ENCODE results near the gene APMAP.

The APMAP gene

DNA sequence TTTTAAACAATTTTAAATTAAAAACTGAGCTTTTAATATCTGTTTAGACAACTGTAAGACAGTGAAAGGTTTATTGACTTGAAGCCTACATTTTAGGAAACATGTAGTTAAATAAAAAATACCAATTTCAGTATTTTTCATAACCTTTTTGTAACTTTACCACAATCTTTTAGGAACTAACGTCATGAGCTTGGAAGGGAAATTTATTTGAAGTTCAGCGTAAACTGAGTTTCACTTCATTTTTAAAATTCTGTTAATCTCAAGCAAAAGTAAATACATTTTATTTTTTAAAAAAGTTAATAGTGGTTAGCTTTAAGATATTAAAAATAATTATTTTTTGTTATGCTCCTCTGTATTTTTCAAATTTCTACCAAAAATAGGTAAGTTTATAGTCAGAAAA, 38.0 kb downstream of the APMAP start:
- TF ChIP-seq GATA3 (IDR thresholded peaks at IDR 0.05; ENCODE audit: low read depth, low read length) (no peak), GATA2 (IDR thresholded peaks at IDR 0.05; ENCODE audit: low read depth, low read length) (no peak)

DNA sequence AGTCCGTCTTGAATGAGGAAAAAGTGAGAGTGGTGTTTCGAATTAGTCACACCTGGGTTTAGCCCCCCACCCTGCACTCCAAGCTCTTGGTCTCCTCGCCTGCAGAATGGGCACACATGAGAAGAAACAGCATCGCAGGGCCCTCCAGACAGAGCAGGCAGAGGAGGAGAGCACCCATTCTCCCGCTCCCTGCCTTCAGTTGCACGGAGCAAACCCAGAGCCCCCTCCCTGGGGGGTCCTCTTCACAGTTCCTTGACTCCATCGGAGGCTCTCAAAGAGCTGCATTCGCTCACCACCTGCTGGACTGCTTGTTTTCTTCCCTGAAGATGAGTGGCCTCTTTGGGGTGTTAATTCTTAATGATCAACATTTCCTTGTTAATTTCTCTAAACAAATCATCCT, 38.4 kb downstream of the APMAP start:
- TF ChIP-seq GATA2 (IDR thresholded peaks at IDR 0.05; ENCODE audit: low read depth, low read length) (no peak), GATA3 (IDR thresholded peaks at IDR 0.05; ENCODE audit: low read depth, low read length) (no peak)

DNA sequence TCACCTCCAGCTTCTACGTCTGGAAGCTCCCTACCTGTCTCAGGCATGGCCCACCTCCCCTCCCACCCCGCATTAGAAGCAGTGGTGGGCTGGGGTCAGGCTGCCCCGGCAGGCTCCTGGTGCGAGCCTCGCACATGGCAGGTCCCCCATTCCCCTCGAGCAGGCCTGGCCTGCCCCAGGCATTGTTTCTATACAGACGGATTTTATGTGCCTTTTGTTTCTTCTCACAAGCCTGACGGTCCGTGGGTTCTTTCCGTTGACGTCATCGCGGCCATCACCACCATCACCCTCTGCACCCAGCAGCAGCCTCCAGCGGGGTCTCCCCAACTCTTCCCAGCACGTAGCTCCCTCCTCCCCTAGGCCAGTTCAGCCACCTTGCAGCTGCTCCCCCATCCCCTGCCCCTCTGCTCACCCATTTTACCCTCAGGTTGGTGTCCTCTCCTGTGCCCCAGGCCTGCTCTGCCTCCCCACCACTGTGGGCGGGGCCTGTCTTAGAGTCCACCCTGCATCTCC, 38.9 kb downstream of the APMAP start:
- TF ChIP-seq GATA2 (IDR thresholded peaks at IDR 0.05; ENCODE audit: low read depth, low read length) (no peak), GATA3 (IDR thresholded peaks at IDR 0.05; ENCODE audit: low read depth, low read length) (no peak)

DNA sequence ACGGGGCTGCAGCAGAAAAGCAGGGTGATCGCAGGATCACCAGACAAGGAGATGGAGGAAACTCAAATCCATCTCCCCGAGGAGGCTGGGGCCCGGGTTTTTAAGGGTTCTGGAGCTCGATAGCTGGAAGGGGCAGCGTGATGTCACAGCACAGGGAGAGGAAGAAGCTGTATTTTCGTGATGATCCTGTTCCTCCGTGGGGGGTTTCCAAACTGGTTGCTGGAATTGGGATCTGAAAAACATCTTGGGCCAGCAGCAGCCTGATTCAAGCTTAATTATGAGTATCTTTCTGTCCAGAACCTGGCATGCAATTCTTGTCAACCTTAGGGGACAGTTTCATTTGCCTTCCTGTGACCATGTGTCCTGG, 39.4 kb downstream of the APMAP start:
- TF ChIP-seq GATA2 (IDR thresholded peaks at IDR 0.05; ENCODE audit: low read depth, low read length) (no peak), GATA3 (IDR thresholded peaks at IDR 0.05; ENCODE audit: low read depth, low read length) (no peak)

DNA sequence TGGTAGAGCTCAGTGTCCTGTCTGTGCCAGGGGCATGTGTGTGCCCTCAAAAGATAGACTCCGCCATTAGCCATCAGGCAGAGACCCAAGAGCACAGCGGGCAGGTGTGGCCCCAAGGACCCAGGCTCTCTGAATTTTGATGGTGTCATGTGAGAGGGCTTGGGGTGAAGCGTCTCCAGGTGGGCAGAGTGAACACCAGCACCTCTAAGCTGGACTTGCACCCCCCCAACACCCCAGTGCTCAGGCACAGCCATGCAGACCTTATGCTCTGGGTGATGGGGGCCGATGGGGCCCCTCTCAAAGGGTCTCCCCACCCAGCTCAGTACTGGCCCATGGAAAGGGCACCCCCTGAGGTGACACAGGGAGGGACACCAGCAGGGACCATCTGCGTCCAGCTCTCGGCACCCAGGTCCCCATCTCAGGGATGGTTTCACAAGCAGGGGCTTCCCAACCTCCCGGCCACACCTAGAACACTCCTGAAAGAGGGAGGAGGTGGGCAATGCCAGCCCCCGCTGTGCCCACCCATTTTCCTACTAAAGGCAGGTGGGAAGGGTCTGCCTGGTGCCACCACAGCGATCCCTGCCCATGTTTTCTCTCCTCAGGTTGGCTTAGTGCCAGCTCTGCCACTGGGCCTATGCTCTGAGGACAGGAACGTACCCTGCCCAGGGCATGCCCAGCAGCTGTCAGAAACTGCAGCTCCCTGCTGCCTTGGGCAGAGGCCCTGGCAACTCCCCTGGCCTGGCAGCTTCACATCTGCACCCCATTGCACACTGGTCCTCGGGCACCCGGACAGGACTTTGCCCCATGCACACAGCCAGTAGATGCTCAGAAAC, 40.0 kb downstream of the APMAP start:
- TF ChIP-seq GATA3 (IDR thresholded peaks at IDR 0.05; ENCODE audit: low read depth, low read length) (no peak), GATA2 (IDR thresholded peaks at IDR 0.05; ENCODE audit: low read depth, low read length) (no peak)

DNA sequence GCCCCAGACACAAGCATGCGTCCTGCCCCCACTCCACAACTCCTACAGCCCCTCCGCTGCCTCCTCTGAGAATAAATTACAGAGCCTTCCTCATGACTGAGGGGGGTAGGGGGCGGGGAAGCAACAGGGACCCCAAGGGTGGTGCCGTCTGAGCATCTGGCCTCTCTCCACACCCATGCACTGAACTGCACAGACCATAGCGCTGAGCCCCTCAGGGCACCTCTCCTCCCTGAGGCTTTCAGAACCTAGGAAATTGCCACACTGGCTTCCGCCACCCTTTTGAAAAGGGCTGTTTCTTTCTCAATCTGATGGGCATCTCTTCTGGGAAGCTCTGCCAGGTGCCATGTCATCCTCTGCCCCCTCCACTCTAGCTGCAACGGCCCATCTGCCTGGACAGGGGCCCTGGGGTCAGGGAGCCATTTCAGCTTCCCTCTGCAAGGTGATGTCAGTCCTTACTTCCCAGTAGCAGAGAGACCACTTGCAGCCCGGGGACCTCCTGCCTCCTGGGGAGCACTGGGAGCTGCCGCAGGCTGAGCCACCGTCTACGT, 40.9 kb downstream of the APMAP start:
- TF ChIP-seq GATA3 (IDR thresholded peaks at IDR 0.05; ENCODE audit: low read depth, low read length) (no peak), GATA2 (IDR thresholded peaks at IDR 0.05; ENCODE audit: low read depth, low read length) (no peak)

DNA sequence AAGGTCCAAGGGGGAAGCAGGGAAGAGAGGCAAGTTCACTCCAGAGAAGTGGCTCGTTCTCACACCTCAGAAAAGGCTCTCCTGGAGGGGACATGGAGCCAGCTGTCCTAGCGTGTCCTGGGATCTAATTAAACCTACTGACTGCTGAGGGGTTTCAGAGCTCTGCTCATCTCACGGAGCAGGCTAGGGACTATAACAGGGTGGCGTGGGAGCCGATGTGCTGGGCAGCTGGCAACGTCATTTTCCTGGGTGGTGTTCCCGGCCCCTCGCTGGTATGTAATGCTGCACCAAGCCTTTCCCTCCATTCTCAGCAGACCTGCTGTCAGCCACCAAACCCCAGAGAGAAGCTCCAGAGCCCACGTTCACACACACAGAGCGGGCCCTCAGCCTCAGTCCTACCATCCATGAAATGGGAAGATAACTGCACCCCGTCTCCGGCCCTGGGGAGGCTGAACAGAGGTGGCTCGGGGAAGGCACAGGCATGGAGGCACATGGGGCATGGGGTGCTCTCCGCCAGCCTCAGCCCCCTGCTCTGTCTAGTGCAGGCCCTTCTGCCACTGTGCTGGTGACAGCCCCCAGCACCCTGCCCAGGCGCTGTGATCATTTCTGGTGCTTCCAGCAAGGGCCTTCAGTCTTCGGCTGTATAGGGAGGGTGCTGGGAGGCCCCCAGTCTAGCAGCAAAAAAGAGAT, 41.6 kb downstream of the APMAP start:
- no peak for TF ChIP-seq GATA2 (IDR thresholded peaks at IDR 0.05; ENCODE audit: low read depth, low read length)
- TF ChIP-seq GATA3 (IDR thresholded peaks at IDR 0.05; ENCODE audit: low read depth, low read length), result no peak

DNA sequence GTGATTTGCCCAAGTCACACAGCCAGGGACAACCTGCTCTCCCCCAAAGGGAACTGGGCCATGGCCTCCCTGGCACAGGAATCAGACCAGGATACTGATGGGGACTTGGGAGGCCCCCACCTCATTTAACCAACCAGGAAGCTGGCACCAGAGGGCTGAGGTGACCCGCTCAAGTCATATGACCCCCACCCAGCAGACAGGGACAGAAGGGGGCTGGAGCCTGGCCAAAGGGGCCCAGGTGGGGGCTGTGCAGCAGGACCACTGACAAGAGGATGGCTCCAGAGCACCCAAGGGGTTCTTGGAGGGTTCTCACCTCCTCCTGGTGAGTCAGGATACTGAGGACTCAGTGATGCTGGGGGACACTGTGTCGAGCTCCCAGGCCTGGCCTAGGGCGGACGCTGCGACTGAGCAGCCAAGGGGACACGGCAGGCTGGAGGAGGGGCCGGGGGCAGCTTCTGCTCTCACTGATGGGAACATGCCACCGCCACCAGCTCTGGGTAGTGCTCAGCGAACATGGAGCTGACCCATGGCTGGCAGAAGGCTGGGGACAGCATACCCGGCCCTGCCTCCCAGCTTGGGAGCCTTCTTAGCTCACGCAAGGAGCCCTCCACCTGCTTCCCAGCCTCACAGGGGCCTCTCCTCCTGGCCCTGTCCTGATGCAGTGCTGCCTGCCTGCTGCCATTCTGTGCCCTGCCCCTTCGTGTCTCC, 42.3 kb downstream of the APMAP start:
- TF ChIP-seq GATA3 (IDR thresholded peaks at IDR 0.05; ENCODE audit: low read depth, low read length) (no peak), GATA2 (IDR thresholded peaks at IDR 0.05; ENCODE audit: low read depth, low read length) (no peak)

DNA sequence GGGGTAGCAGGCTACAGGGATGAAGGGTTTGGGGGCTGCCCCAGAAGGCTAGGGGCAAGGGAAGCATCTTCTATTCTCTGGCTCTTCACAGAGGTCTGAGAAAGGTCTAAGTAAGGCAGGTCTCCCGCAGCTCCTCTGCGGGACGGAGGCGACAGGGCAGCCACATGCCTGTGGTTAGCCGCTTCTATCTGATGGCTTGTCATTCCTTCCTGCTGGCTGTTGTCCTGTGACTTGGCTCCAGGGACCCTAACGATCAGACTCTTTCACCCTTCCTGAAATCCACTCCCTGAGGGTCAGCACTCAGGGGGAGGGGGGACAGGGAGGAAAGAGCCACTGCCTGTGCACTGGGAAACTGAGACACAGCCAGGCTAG, 42.8 kb downstream of the APMAP start:
- no peak for TF ChIP-seq GATA3 (IDR thresholded peaks at IDR 0.05; ENCODE audit: low read depth, low read length)
- no peak for TF ChIP-seq GATA2 (IDR thresholded peaks at IDR 0.05; ENCODE audit: low read depth, low read length)

DNA sequence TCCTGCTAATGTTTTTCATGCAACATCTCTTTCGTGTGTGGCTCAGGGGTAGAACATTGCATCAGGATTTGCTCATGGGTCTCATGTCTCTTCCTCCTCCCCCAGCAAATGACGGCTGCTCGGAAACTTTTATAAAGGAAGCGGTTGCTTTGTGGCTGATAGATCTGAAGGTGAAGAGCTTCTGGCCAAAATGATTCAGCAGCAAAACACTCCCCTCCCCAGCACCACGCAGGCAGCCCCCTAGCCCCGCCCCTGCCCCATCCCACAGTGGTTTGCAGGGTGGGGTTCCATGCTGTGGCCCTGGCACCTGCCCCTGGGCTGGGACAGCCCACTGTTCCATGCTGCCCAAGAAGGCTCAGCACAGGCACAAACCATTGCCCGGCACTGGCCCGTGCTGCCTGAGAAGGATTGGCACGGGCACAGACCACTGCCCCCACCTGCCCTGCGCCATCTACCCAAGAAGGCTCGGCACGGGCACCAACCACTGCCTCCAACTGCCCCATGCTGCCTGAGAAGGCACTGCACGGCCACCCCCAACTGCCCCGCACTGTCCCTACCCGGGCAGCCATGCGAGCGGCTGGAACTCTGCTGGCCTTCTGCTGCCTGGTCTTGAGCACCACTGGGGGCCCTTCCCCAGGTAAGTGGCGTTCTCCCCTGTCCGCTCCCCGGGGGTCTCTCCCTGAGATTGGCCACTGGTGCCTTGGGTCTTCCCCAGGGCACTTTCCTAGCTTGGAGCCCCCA, 43.4 kb downstream of the APMAP start, which contains the start of gene CST7:
TSS of gene CST7 (plus strand) at position 331 of the 741 bp plus-strand sequence. CDS start at position 568, 237 bp downstream.
- TF ChIP-seq GATA2 (IDR thresholded peaks at IDR 0.05; ENCODE audit: low read depth, low read length) (no peak), GATA3 (IDR thresholded peaks at IDR 0.05; ENCODE audit: low read depth, low read length) (no peak)

DNA sequence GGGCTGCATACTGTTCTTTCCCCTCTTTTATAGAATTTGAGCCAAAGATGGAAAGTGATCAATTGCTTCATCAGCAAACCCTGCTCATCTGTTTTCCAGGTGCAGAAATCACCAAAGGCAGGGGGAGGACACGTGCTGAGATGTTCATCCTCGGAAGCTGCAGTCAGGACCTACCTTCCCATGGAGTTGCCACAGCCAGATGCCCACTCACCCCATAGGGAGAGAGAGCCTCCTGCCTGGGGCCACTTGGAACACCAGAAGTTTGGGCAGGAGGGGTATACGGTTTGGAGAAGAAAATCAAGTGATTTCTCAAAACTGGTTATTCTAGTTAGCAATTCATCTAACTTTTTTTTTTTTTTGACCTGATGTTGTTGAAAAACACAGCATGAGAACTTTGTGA, 48.8 kb downstream of the APMAP start:
- TF ChIP-seq GATA3 (IDR thresholded peaks at IDR 0.05; ENCODE audit: low read depth, low read length), result no peak
- TF ChIP-seq GATA2 (IDR thresholded peaks at IDR 0.05; ENCODE audit: low read depth, low read length), result no peak

DNA sequence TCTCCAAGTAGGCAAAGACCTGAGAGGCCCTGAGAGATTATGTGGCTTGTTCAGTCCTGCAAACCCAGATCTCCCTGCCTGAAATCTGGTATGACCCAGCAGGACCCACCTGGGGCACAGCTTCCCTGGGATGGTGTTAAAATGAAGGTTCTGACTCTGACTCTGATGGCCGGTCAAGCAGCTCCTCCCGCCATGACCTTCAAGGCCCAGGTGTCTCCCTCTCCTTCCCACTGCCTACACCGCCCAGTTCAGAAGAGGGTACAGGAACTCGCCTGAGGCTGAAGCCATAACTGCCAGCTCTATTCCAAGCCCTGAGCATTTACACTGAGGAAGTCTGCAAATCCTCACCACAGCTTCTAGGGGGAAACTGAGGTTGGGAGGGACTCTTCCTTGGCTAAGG, 49.4 kb downstream of the APMAP start:
- TF ChIP-seq GATA2 (IDR thresholded peaks at IDR 0.05; ENCODE audit: low read depth, low read length) (no peak), GATA3 (IDR thresholded peaks at IDR 0.05; ENCODE audit: low read depth, low read length) (no peak)

DNA sequence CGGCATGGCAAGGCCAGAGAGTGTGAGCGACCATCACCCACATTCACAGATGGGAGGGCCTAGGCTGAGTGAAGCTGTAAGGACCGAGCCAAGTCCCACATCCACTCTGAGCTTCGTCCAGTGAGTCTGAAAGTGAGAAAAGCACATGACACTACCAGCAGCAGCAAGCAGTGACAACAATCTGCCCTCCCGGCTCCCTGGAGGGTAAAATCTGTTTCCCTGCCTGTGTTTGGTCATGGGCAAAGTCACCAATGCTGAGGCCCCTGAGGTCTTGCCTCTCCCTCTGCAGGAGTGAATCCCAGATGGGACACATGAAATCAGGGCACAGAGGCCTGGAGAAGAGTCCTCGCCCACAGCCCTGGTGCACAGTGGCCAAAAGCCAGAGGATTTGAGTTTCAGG, 49.9 kb downstream of the APMAP start:
- TF ChIP-seq GATA2 (IDR thresholded peaks at IDR 0.05; ENCODE audit: low read depth, low read length), result no peak
- no peak for TF ChIP-seq GATA3 (IDR thresholded peaks at IDR 0.05; ENCODE audit: low read depth, low read length)

Data from SH-SY5Y (cell line).